GM21390 (cell line): ENCODE results near the gene ADA.
"Not testable (repeated sequence)": the region's sequence is repeated elsewhere in the genome, so short reads cannot be mapped to it uniquely, and the experiment has no call there.

Experiments
- ATAC-seq: cut with Tn5 transposase; IDR thresholded peaks from one replicate; pipeline ENCODE4 v1.9.1; 2021; ENCODE audit not compliant: unreplicated experiment

Gene ADA

DNA sequence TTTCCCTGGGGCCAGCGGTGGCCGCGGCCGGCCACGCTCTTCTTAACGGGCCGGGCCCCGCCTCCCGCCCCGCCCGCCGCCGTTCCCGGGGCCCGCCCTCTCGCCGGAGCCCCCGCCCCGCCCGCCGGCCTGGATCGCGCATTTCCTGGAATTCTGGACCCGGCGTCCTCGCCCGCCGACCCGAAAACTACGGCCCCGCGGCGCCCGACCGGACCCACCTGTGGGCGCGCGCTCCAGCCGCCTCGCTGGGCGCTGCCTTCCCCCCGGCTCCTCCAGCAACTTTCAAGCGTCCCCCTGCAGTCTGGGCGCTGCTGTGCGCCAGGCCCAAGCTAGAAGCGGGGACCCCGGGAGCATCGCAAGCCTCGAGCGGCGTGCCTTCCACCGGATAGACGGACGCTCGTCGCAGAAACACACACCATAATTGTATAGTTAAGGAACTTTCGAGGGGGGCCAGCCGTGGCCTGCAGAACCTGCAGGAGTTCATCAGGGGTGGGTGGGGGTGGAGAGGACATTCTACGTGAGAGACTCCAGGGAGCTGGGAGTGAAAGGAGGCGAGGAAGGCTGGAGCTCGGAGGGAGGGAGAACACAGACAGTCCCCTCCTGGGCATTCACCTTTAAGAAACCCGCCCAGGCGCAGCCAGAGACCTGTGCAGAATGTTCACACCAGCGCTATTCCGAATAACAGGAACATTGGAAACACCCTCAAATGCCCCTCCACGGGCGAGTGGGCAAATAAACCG is at the start of gene ADA:
Gene ADA, minus strand, starts transcription at position 16 of the 740 bp plus-strand sequence. CDS start 92 bp downstream, outside the sequence.
- no peak for ATAC-seq

DNA sequence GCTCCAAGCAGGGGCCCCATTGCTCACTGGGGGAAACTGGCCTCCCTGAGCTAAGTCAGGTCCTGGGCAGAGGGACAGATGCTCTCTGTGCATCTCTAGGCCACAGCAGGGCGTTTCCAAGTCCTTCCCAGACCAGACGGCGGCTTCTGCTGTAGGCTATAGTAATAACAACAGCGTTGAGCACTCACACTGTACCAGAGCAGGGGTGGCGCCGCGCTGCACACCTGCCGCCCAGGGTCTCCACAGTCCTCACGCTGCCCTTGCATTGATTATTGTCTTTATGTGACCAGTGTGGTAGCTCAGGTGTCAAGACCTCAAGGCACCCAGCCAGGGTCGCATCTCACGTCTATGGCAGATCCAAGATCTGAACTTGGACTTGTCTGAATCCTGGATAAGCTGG is 48.8 kb upstream of the ADA start:
- no peak for ATAC-seq

DNA sequence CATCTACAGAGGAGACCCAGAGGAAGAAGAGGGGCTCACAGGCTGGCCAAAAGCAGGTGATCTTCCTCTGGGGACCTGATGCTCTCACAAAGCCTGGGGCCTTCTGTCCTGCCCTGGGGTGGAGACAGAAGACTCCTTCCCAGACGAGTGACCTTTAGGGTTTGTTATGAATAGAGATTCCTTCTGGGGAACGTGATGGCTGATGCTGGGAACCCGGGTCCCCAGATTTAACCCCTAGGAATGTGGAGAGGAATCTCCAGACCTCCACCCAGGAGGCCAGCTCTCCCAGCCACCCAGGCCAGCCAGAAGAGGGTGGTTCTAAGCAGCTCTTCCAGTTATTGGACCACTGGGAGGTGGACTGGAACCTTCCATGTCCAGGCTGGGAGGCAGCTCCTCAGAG is 46.9 kb upstream of the ADA start:
- ATAC-seq, result no peak

DNA sequence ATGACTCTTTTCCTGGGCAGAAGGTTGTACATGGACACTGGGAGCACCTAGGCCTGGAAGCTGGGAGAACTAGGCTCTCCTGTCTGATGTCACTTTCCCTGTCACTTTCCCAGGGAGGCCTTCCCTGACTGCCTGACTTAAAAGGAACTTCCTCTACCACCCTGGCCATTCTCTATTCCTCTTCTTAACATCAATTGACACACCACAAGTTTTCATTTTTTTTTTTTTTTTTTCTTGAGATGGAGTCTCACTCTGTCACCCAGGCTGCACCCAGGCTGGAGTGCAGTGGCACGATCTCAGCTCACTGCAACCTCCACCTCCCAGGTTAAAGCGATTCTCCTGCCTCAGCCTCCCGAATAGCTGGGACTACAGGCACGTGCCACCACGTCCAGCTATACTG is 45.5 kb upstream of the ADA start:
- not testable (repeated sequence) for ATAC-seq

DNA sequence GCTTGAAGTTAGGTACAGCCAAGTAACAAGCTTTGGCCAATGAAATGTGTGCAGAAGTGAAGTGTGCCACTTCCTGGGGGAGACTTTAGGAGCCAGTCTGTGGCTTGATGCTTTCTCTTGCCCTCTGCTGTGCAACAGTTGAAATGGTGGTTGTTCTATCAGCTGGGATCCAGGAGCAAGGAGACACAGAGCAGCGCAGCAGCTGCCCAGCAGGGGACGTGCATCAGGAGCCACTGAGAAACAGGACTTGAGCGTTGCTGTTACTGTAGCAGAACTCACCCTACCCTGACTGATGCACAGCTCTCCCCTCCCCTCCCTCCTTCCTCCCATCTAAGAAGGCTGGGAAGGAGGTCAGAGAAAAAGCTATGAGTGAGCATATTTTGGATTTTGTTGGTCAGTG is 44.8 kb upstream of the ADA start:
- no peak for ATAC-seq

DNA sequence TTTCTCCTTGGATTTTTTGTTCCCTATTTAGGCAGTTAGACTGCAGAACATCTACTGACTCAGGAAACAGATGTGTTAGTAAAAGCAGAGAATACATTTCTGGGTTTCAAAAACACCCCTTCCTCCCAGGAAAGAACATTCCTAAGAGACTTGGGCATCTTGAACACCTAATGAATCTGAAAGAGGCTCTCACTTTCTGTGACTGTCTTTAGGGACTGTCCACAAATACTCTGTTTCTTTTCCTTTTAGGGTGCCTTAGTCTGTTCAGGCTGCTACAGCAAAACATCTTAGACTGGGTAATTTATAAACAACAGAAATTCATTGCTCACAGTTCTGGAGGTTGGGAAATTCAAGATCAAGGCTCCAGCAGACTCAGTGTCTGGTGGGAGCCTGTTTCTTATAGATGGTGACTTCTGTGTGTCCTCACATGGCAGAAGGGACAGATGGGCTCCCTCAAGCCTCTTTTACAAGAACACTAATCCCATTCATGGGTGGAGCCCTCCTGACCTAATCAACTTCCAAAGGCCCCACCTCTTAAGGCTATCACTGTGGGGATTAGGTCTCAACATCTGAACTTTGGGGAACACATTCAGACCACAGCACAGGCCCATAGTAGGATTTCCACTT is 44.3 kb upstream of the ADA start:
- no peak for ATAC-seq

DNA sequence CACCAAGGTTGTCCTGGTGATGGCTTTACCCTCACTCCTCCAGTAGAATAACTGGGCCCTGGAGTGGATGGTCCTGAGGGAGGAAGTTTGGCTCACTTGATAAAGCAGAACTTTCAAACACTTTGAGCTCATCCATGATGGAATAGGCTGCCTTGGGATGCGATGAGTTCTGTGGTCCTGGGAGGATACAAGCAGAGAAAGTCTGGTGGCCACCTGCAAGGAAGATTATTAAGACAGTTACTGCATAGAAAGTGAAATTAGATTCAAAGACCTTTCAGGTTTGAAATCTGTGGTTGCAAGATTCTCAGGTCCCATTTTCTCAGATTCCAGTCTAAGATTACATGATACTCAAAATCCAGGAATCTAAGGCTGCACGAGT is 43.8 kb upstream of the ADA start:
- ATAC-seq, result no peak

DNA sequence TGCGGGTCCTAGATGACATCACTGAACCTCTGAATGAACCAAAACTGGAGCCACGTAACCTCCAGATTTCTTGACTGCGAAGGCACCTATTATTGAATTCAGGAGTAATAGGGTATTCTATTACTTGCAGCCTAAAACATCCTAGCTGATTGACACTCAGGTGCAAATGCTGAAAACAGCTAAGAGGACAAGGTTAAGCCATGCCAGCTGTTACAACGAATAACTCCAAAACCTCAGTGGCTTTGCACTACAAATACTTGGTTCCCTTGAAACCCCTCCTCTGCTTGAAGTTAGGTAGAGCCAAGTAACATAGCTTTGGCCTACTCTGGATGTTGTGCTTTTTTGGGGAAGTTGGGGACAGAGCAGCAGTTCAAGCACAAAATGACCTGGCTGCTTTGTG is 42.7 kb upstream of the ADA start:
- no peak for ATAC-seq

DNA sequence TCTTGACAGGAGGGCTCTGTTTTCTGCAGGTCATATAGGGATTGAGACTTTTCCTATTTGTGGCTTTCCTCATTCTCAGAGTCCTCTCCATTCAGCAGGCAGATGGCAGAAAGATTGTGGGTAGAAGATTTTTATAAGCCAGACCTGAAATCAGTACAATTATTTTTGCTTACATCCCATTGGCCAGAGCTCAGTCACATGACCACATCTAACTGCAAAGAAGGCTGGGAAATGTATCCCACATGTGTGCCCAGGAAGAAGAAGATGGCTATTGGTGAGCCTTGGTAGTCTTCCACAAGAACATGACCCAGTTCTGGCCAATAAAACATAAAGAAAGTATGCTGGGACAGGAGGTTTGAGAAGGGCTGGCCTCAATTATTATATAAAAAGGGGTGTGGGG is 42.1 kb upstream of the ADA start:
- ATAC-seq, result no peak

DNA sequence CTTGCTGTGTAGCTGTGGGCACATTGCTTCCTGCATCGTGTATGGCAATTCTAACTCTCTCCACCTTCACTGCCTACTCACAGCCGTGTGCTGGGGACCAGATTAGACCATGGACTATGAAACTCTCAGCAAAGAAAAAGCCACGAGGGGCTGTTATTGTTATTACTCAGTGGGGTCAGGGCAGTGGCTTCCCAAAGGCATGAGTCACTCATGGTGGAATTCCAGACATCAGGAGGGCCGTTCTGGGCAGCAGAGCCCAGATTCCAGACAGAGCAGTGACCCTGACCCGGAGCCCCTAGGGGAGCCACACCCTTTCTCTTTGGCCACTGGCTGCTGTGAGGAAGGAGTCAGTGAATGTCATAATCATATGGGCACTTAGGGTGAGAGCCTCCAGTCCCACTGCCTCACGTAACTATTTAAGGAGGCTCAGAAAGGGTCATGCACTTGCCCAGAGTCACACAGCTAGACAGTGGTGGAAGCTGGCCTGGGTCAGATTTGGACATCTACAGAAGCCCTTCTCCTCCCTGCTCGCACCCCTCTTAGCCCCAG is 41.5 kb upstream of the ADA start:
- ATAC-seq, result no peak

DNA sequence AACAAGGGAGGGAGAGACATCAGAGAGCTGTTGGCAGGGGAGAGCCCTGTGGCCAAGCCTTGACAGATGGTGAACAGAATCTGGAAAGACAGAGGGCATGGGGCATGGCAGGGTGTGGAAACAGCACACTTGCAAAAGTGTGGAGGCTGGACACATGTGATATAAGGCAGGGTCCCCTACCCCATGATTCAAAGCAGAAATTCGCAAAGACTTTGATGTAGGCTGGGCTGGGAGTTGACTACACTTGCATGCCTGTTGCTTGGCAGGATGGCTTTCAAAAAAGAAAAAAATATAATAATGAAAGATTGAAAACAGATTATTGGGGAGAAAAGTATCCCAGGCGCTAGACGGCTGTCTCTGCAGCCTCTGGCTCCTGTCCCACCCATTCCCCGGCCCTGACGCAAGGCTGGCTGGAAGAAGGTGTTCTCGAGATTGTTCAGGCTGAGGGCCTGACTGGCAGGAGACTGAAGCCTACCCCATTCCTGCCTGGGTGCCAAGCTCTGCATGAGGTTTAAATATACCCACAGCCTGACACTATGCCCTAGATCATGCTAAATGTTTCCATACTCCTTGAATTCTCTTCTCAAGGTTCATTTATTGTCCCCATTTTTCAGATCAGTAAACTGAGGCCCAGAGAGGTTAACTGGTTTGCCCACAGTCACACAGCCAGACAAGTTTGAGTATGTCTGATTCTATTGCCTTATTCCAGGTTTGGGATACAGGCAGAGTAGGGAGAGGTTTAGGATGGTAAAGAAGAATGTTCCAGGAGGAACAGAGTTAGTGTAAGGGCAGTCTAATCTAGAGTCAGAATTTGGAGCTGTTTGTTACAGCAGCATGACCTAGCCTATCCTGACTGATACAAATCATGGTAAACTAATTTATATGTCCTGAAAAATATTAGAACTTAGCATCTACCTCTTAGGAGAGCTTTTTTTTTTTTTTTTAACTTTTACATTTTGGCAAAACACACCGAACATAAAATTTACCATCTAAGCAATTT is 40.2 kb upstream of the ADA start:
- ATAC-seq, result no peak

DNA sequence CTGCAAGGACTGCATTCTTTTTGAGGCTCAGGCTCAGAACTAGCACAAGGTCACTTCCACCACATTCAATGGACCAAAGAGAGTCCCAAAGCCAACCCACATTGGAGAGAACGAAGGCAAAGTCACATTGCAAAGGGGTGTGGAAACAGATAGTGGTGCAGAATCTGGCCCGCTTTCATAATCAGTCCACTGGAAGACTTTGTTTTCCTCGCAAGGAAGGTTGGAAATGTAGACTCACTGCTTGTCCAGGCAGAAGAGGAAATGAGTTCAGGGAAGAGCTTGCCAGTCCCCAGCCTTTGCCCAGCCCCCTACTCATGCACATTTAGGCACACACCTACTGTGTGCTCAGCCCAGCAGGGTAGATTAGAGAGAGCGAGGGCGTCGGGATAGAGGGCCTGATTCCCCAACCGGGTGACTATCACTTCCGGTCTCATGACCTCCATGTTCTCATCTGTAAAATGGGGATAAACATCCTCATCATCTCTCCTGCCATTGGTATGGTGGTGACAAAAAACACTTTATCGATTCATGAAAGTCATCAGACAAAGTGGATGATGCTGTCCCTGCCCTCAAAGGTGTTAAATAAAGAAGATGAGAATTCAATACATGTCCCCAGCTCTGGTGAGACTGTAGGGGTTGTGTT is 39.4 kb upstream of the ADA start:
- ATAC-seq, result no peak

DNA sequence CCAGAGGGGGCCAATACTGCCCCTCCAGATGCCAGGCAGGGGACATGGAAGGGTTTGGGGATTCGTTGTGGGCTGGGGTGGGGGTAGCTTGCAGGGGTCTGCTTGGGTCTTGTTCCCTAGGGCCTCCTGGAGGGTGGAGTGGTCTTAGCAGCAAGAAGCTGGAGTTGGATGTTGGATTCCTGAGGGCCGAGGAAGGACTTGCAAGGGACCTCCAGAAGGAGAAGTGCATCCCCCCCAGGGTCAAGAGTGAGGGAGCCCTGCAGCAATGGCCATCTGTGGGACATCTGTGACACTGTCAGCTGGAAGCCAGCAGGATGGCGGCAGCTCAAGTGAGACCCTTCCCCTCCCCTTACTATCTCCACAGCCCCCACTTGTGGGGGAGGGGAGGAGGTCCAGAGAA is 38.3 kb upstream of the ADA start:
- no peak for ATAC-seq

DNA sequence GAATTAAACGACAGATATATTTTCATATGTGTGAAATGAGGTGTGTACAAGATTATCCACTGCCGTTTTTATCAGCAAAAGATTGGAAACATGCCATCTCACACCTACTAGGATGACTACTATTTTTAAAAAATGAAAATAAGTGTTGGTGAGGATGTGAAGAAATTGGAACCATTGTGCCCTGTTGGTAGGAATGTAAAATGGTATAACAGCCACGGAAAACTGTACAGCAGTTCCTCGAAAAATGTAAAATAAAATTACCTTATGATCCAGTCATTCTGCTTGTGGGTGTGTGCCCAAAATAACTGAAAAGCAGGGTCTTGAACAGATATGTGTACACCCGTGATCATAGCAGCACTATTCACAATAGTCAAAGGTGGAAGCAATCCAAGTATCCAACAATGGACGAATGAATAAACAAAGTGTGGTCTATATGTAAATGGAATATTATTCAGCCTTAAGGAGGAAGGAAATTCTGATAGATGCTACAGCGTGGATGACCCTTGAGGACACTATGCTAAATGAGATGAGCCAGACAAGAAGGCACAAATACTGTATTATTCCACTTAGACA is 36.6 kb upstream of the ADA start:
- no peak for ATAC-seq

DNA sequence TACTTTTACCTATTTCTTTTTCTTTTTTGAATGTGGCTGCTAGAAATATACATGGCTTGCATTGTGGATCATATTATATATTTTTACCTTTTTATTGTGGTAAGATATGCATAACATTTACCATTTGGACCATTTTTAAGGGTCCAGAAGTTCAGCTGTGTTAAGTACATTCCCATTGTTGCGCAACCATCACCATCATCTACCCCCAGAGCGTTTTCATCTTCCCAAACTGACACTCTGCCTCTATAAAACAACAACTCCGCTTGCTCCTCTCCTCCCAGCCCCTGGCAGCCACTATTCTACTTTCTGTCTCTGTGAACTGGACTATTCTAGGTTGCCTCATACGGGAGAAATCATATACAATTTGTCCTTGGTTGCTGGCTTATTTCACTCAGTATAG is 35.4 kb upstream of the ADA start:
- no peak for ATAC-seq

DNA sequence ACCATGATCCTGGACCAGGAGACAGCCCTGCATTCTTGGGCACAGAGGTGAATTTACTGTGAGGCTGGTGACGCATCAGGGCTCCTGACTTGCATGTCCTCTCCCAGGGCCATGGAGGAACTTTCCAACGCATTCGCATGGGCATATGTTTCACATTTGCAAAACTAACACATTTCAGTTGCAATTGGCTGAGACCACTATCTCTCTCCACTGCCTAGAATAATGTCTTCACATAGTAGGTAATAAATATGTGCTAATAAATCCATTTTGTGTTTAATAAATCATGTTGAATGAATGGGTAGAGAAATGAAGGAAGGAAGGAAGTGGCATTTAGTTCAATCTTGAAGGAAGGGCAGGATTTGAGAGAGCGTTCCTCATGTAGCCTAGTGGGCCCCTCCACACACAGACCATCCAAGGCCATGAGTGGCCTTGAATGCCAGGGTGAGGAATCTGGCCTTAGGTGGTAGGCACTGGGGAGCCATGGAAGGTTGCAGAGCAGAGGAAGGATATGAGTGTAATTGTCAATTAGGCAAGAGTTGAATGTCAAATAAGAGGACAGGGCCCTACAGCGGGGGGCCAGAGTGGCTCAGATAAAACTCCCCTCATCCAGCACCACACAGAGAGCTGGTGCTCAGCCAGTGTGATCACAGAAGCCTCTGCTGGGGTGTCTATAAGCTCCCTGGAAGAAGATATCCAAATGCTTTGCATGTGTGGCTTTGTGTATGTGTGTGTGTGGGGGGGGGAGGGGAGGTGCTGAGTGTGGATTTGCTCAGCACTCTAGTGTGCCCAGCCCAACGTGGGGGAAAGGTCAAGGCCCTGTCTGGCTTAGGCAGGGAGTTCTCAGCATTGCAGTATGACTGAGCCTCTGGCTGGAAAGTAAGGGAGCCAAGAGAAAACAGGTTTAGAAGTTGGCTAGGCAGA is 32.8 kb upstream of the ADA start:
- ATAC-seq, result no peak

DNA sequence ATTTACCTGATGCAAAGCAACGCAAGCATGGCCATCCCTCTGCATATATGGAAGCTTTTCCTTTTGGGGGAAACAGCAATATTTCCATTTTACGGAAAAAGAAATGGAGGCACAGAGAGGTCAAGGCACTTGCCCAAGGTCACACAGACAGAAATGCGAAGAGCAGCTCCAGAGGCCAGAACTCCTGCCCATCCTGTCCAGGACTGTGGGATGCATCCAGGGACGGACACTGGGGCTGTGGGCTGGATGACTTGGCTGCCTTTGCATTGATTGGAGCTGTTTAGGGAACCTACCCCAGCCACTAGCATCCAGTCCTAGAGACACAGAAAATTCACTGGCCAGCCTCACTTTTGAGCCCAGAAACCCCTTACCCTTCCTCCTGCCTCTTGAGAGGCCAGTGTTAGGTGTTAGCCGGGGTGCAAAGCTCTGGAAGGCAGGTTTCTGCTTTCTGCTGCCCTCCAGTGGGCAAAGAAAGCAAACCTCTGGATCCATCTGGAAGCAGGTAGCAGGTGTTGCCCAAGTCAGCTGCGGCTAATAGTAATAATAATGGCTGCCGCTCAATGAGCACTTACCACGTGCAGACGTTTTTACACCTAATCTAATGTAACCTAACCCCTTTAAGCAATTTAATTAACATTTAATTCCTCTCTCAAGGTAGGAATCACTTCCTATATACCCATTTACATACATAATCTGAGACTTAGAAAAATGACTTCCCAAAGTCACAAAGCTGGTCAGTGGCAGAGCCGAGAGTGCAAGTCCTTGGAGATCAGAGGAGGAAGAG is 32.0 kb upstream of the ADA start:
- ATAC-seq, result no peak

DNA sequence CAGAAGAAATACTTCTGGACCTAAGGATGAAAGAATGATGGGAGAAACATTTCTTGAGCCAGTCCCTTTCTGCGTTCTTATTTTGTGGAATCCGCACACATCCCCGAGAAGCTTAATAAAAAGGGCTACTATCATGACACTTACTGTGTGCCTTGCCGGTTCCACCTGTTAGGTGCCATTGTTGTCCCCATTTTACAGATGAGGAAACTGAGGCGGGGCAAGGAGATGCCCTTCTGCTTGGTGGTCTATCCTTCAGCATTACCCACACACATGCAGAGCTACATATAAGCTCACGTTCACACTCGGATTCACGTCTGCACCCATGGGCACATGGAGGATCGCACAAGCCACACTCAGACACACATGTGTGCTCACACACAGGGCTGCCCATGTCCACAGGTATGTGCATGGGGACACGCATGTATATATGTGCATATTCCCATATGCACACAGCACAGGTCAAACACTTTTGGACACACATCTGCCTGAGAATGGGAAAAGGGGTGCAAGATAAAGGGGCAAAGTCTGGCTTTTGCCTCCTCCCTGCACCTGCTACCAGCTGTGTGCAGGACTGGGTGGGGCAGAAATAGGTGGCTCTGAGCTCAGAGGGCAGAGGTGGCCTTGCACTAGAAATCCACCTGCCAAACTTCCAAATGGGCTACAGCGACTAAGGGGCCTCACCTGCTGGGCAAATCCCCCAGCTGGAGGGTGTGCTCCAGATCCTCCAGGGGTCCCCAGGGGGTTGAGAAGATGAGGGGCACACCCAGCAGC is 30.5 kb upstream of the ADA start:
- no peak for ATAC-seq
